Activated B cell treated with CpG ODN at 0.5 μM for 24 hours (primary cell): ENCODE data around the gene OR52H1. TPM values are rescaled to one million over a fixed set of nuclear protein-coding genes. Genes with fewer than 3 reads are reported as not detected.

ENCODE experiments used
- ATAC-seq: fragments of 200-7000 bp; cut with Tn5 transposase; one replicate; pipeline ENCODE4 v1.10.0; 2021; ENCODE audit warnings: low read depth, mild to moderate bottlenecking, moderate library complexity
- CTCF ChIA-PET: fragments of 350-600 bp; sonication (Branson Sonifier 250); formaldehyde crosslinking; loops from one replicate; lab custom pipeline; 2021; ENCODE audit warnings: antibody characterized with exemption; lab: Charles Lee
- POLR2A ChIA-PET: fragments of 350-600 bp; sonication (Branson Sonifier 250); formaldehyde crosslinking; loops from one replicate; lab custom pipeline; 2021; ENCODE audit warnings: antibody characterized with exemption; lab: Charles Lee
- DNase-seq: peaks from one replicate; pipeline ENCODE4 v3.0.0; 2022
- H3K27ac Mint-ChIP-seq: one replicate; pipeline ENCODE4 v1.8.0; 2020; ENCODE audit warnings: mixed read lengths
- H3K27me3 Mint-ChIP-seq: one replicate; pipeline ENCODE4 v1.8.0; 2021; ENCODE audit warnings: mixed read lengths
- H3K36me3 Mint-ChIP-seq: one replicate; pipeline ENCODE4 v1.8.0; 2021; ENCODE audit warnings: low read depth, mixed read lengths
- H3K4me1 Mint-ChIP-seq: one replicate; pipeline ENCODE4 v1.8.0; 2021; ENCODE audit warnings: mixed read lengths
- H3K4me3 Mint-ChIP-seq: one replicate; pipeline ENCODE4 v1.8.0; 2020; ENCODE audit warnings: mild to moderate bottlenecking, mixed read lengths
- H3K9me3 Mint-ChIP-seq: one replicate; pipeline ENCODE4 v1.8.0; 2020; ENCODE audit warnings: mixed read lengths
- CTCF ChIP-seq: fragments of 200-600 bp; IDR thresholded peaks from one replicate; pipeline ENCODE4 v1.8.0; 2022; ENCODE audit warnings: antibody characterized with exemption, mild to moderate bottlenecking
- intact Hi-C: fragments of 100-400 bp; cut with micrococcal nuclease; formaldehyde crosslinking; loops from one replicate; pipeline ENCODE4 v1.15.1; 2024
- total RNA-seq: library from RNA; stranded (reverse); gene quantifications from 2 replicates; pipeline ENCODE4 v1.2.3, GENCODE V29; 2022

The OR52H1 gene
- total RNA-seq, 1 donor from 2014 or later: 0.22 TPM

GRCh38 chr11:5575152-5575551 is 26.8 kb upstream of the OR52H1 start:
- CTCF ChIA-PET: no interaction called here
- ATAC-seq: no peak

GRCh38 chr11:5574654-5575053 is 26.3 kb upstream of the OR52H1 start:
- DNase-seq (no peak), ATAC-seq (no peak)
- H3K27ac Mint-ChIP-seq: no peak overlapping the region
- no peaks in the 10 kb centered on the region for H3K27me3 Mint-ChIP-seq
- intact Hi-C loops: no loop called here
- H3K9me3 Mint-ChIP-seq: no peaks in the 10 kb centered on the region
- TF ChIP-seq CTCF: no peak
- ChIA-PET CTCF (no interaction called here), POLR2A (no interaction called here)
- H3K36me3 Mint-ChIP-seq: no peaks in the 10 kb centered on the region
- H3K4me1 Mint-ChIP-seq: no peaks in the 10 kb centered on the region
- H3K4me3 Mint-ChIP-seq: no peak overlapping the region

More at GRCh38 chr11:5575152-5575551, 26.8 kb upstream of the OR52H1 start:
- no peaks in the 10 kb centered on the region for H3K27me3 Mint-ChIP-seq
- DNase-seq: no peak
- H3K4me3 Mint-ChIP-seq: no peak overlapping the region
- TF ChIP-seq CTCF: no peak
- intact Hi-C loops: no loop called here
- H3K4me1 Mint-ChIP-seq: no peaks in the 10 kb centered on the region
- POLR2A ChIA-PET: no interaction called here
- H3K36me3 Mint-ChIP-seq: no peaks in the 10 kb centered on the region
- H3K27ac Mint-ChIP-seq: no peak overlapping the region
- no peaks in the 10 kb centered on the region for H3K9me3 Mint-ChIP-seq

GRCh38 chr11:5564259-5565019 is 16.1 kb upstream of the OR52H1 start:
- Mint-ChIP-seq H3K27me3 (no peaks in the 10 kb centered on the region), H3K27ac (no peak overlapping the region), H3K4me3 (no peak overlapping the region), H3K36me3 (no peaks in the 10 kb centered on the region), H3K4me1 (no peaks in the 10 kb centered on the region), H3K9me3 (peaks cover 3% of the 10 kb centered on the region)
- ChIA-PET POLR2A (no interaction called here), CTCF (no interaction called here)
- TF ChIP-seq CTCF: no peak
- no peak for ATAC-seq
- intact Hi-C loops: no loop called here
- DNase-seq: no peak

- Mint-ChIP-seq H3K27ac (no peak overlapping the region), H3K27me3 (peaks cover 6% of the 10 kb centered on the region), H3K4me3 (no peak overlapping the region), H3K9me3 (no peaks in the 10 kb centered on the region), H3K36me3 (no peaks in the 10 kb centered on the region), H3K4me1 (no peaks in the 10 kb centered on the region)
- DNase-seq (no peak), ATAC-seq (no peak)
- TF ChIP-seq CTCF: no peak
- CTCF ChIA-PET: no interaction called here
- intact Hi-C loops: no loop called here
- POLR2A ChIA-PET: no interaction called here
These were observed 9.4 kb upstream of the OR52H1 start for GRCh38 chr11:5557751-5558150.

GRCh38 chr11:5556596-5557188 is 8.4 kb upstream of the OR52H1 start:
- no peak overlapping the region for H3K4me3 Mint-ChIP-seq
- CTCF ChIA-PET: no interaction called here
- intact Hi-C loops: no loop called here

More at GRCh38 chr11:5556596-5557188, 8.4 kb upstream of the OR52H1 start:
- Mint-ChIP-seq H3K27ac (no peak overlapping the region), H3K4me1 (no peaks in the 10 kb centered on the region), H3K27me3 (peaks cover 6% of the 10 kb centered on the region), H3K36me3 (no peaks in the 10 kb centered on the region), H3K9me3 (no peaks in the 10 kb centered on the region)
- DNase-seq: no peak
- POLR2A ChIA-PET: no interaction called here
- ATAC-seq: no peak
- TF ChIP-seq CTCF: no peak
